ENCODE data around the gene FBH1. TPM values are rescaled to one million over a fixed set of nuclear protein-coding genes. Genes with fewer than 3 reads are reported as not detected.

The FBH1 gene
- total RNA-seq, 1 donor from 2014 or later: 66.9 TPM

- no peaks in the 10 kb centered on the region for H3K27me3 Mint-ChIP-seq (ENCODE audit: insufficient read depth)
- peak overlapping the region; percentile 56 for H3K27ac Mint-ChIP-seq
- intact Hi-C loops (cut with micrococcal nuclease): loop anchor here (10.0 kb wide), 1 partner anchor 527 kb away; no protein-coding TSS in a partner anchor
- H3K4me3 Mint-ChIP-seq: peak overlapping the region; percentile 49
- H3K36me3 Mint-ChIP-seq (ENCODE audit: low read depth): peaks cover 11% of the 10 kb centered on the region
- H3K9me3 Mint-ChIP-seq: no peaks in the 10 kb centered on the region
- peaks cover 63% of the 10 kb centered on the region for H3K4me1 Mint-ChIP-seq (ENCODE audit: low read depth)
- DNase-seq (ENCODE audit: low spot score): no peak
These were observed 81.8 kb downstream of the FBH1 start for GRCh38 chr10:5971886-5972285.

DNA sequence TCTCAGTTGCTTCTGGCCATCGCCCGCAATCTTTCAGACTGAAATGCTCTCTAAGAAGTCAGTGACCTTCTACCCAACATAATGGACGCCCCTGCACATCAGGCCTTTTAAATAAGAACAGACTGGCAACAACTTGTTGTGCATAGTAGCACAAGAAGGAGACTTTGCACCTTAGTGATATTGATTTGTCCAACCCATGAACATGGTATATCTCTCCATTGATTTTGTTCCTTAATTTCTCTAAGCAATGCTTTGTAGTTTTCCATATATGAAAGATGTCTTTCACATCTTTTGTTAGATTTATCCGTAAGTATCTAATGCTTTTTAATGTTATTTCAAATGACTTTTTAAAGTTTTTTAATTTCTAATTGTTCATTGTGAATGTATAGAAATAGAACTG, 83.0 kb downstream of the FBH1 start:
- H3K27me3 Mint-ChIP-seq (ENCODE audit: insufficient read depth): no peaks in the 10 kb centered on the region
- intact Hi-C loops (cut with micrococcal nuclease): loop anchor here (10.0 kb wide), 1 partner anchor 528 kb away; no protein-coding TSS in a partner anchor
- H3K4me3 Mint-ChIP-seq: no peak overlapping the region
- no peak overlapping the region for H3K27ac Mint-ChIP-seq
- H3K36me3 Mint-ChIP-seq (ENCODE audit: low read depth): peaks cover 11% of the 10 kb centered on the region
- no peak for DNase-seq (ENCODE audit: low spot score)
- peaks cover 61% of the 10 kb centered on the region for H3K4me1 Mint-ChIP-seq (ENCODE audit: low read depth)
- no peaks in the 10 kb centered on the region for H3K9me3 Mint-ChIP-seq

- H3K4me1 Mint-ChIP-seq (ENCODE audit: low read depth): peaks cover 48% of the 10 kb centered on the region
- H3K9me3 Mint-ChIP-seq: no peaks in the 10 kb centered on the region
- DNase-seq (ENCODE audit: low spot score): peak; percentile 69
- H3K36me3 Mint-ChIP-seq (ENCODE audit: low read depth): peaks cover 7% of the 10 kb centered on the region
- peaks cover 2% of the 10 kb centered on the region for H3K27me3 Mint-ChIP-seq (ENCODE audit: insufficient read depth)
- H3K4me3 Mint-ChIP-seq: peak overlapping the region; percentile 90
- intact Hi-C loops (cut with micrococcal nuclease): loop anchor here (1.0 to 10.0 kb wide), 9 partner anchors 33 to 531 kb away; partner anchors contain the start of genes ANKRD16, GDI2 and PFKFB3
- peak overlapping the region; percentile 85 for H3K27ac Mint-ChIP-seq
These were observed 85.8 kb downstream of the FBH1 start for GRCh38 chr10:5975641-5976473.

GRCh38 chr10:5976512-5977470, 86.7 kb downstream of the FBH1 start:
- Mint-ChIP-seq H3K27me3 (ENCODE audit: insufficient read depth) (peaks cover 2% of the 10 kb centered on the region), H3K9me3 (no peaks in the 10 kb centered on the region), H3K4me3 (peak overlapping the region; percentile 90), H3K4me1 (ENCODE audit: low read depth) (peaks cover 38% of the 10 kb centered on the region), H3K27ac (peak overlapping the region; percentile 85), H3K36me3 (ENCODE audit: low read depth) (peaks cover 7% of the 10 kb centered on the region)
- intact Hi-C loops (cut with micrococcal nuclease): loop anchor here (1.0 to 10.0 kb wide), 9 partner anchors 33 to 532 kb away; partner anchors contain the start of genes ANKRD16, GDI2 and PFKFB3
- DNase-seq (ENCODE audit: low spot score): peak; percentile 18

GRCh38 chr10:5977471-5978229, 87.6 kb downstream of the FBH1 start, which contains the start of gene IL15RA:
TSS of gene IL15RA (minus strand) at chr10:5977543. CDS start at chr10:5977492, 51 bp downstream.
- DNase-seq (ENCODE audit: low spot score): peak; percentile 88
- intact Hi-C loops (cut with micrococcal nuclease): loop anchor here (2.0 to 10.0 kb wide), 3 partner anchors 225 to 533 kb away; partner anchors contain the start of gene PFKFB3
- Mint-ChIP-seq H3K4me3 (peak within 1 kb of the TSS; percentile 93), H3K27me3 (ENCODE audit: insufficient read depth) (peaks cover 3% of the 10 kb centered on the region), H3K9me3 (no peaks in the 10 kb centered on the region), H3K4me1 (ENCODE audit: low read depth) (peaks cover 31% of the 10 kb centered on the region), H3K27ac (peak within 1 kb of the TSS; percentile 90), H3K36me3 (ENCODE audit: low read depth) (peaks cover 2% of the 10 kb centered on the region)

GRCh38 chr10:5978230-5978489, 88.1 kb downstream of the FBH1 start:
- peaks cover 27% of the 10 kb centered on the region for H3K4me1 Mint-ChIP-seq (ENCODE audit: low read depth)
- intact Hi-C loops (cut with micrococcal nuclease): loop anchor here (5.0 to 10.0 kb wide), 2 partner anchors 291 to 533 kb away; no protein-coding TSS in a partner anchor
- peak overlapping the region; percentile 90 for H3K27ac Mint-ChIP-seq
- peak overlapping the region; percentile 93 for H3K4me3 Mint-ChIP-seq
- peaks cover 6% of the 10 kb centered on the region for H3K27me3 Mint-ChIP-seq (ENCODE audit: insufficient read depth)
- no peaks in the 10 kb centered on the region for H3K9me3 Mint-ChIP-seq
- H3K36me3 Mint-ChIP-seq (ENCODE audit: low read depth): peaks cover 2% of the 10 kb centered on the region
- no peak for DNase-seq (ENCODE audit: low spot score)

- intact Hi-C loops (cut with micrococcal nuclease): no loop called here
These were observed 91.5 kb downstream of the FBH1 start for GRCh38 chr10:5981529-5981928.

GRCh38 chr10:5983774-5984173, 93.7 kb downstream of the FBH1 start:
- H3K36me3 Mint-ChIP-seq (ENCODE audit: low read depth): no peaks in the 10 kb centered on the region
- no peak for DNase-seq (ENCODE audit: low spot score)
- intact Hi-C loops (cut with micrococcal nuclease): no loop called here
- peaks cover 12% of the 10 kb centered on the region for H3K27me3 Mint-ChIP-seq (ENCODE audit: insufficient read depth)
- H3K9me3 Mint-ChIP-seq: no peaks in the 10 kb centered on the region
- H3K27ac Mint-ChIP-seq: no peak overlapping the region
- no peak overlapping the region for H3K4me3 Mint-ChIP-seq
- H3K4me1 Mint-ChIP-seq (ENCODE audit: low read depth): peaks cover 12% of the 10 kb centered on the region

More at GRCh38 chr10:5981529-5981928, 91.5 kb downstream of the FBH1 start:
- no peak for DNase-seq (ENCODE audit: low spot score)
- H3K27me3 Mint-ChIP-seq (ENCODE audit: insufficient read depth): peaks cover 12% of the 10 kb centered on the region
- no peak overlapping the region for H3K4me3 Mint-ChIP-seq
- H3K27ac Mint-ChIP-seq: no peak overlapping the region
- no peaks in the 10 kb centered on the region for H3K4me1 Mint-ChIP-seq (ENCODE audit: low read depth)
- H3K9me3 Mint-ChIP-seq: no peaks in the 10 kb centered on the region
- H3K36me3 Mint-ChIP-seq (ENCODE audit: low read depth): no peaks in the 10 kb centered on the region

- no peak for DNase-seq (ENCODE audit: low spot score)
- H3K4me3 Mint-ChIP-seq: no peak overlapping the region
- no peak overlapping the region for H3K27ac Mint-ChIP-seq
- H3K4me1 Mint-ChIP-seq (ENCODE audit: low read depth): peaks cover 12% of the 10 kb centered on the region
- intact Hi-C loops (cut with micrococcal nuclease): no loop called here
- no peaks in the 10 kb centered on the region for H3K9me3 Mint-ChIP-seq
- peaks cover 10% of the 10 kb centered on the region for H3K27me3 Mint-ChIP-seq (ENCODE audit: insufficient read depth)
- no peaks in the 10 kb centered on the region for H3K36me3 Mint-ChIP-seq (ENCODE audit: low read depth)
These were observed 95.0 kb downstream of the FBH1 start for GRCh38 chr10:5985029-5985428.

Other genes with a start within 250 kb of the FBH1 start
- 12.7 and 14.6 TPM in 2 replicates for gene ASB13, start 223.6 kb upstream of the FBH1 start, total RNA-seq
- 89.2 and 90.9 TPM in 2 replicates for gene TASOR2, start 205.4 kb upstream of the FBH1 start, total RNA-seq
- gene GDI2, start 76.8 kb upstream of the FBH1 start, total RNA-seq: 288 and 290 TPM in 2 replicates
- gene ANKRD16, start 350 bp upstream of the FBH1 start, total RNA-seq: 11.3 and 12.4 TPM in 2 replicates
- 23.4 and 24.4 TPM in 2 replicates for gene IL15RA, start 87.3 kb downstream of the FBH1 start, total RNA-seq
- 1,237 and 1,254 TPM in 2 replicates for gene IL2RA, start 172.1 kb downstream of the FBH1 start, total RNA-seq
- 265 and 283 TPM in 2 replicates for gene RBM17, start 198.8 kb downstream of the FBH1 start, total RNA-seq

All from activated T-helper 1 cell treated with anti-CD3 and anti-CD28 coated beads, Interleukin-12 subunit alpha, Interleukin-12 subunit beta, Interleukin-2, Interleukin-4 antibody, amounts not matched to agents 30 ng/mL and 10 ng/mL and 1 ng/mL, durations not matched to agents 14 hours and 24 hours and 36 hours (primary cell).